ENCODE data around the gene HTRA1.

DNA sequence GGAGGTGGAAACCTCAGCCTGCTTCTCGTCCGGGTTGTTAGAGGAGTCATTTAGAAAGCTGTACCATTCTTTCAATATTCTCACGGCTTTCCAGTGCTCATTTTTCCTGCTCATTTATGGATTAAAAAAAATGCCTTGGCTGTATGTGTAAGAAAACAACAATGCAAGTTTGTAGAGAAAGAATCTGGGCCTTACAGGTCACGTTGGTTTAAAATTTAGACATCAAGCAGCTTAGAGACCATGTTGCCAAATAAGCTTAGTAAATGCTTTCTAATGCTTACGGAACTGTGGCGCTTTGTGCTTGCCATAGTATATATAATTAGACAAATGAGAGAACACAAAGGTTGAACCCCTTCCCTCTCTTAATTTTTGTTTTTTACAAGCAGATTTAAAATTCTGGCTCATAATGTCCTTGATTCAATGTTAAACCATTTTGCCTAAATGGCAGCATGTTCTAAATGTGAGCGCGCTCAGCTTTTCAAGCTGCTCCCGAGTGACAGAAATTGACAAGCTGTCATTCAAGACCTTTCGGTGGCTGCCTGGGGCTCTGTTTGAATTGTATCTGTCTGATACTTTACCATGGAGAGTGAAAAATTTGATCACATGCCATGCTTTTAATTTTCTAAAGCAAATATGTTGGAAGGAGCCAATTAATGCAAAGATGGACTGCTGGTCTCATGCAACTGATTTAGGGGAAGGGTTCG lies 5.8 kb upstream of the HTRA1 start:
- TF ChIP-seq, protein P1, sequence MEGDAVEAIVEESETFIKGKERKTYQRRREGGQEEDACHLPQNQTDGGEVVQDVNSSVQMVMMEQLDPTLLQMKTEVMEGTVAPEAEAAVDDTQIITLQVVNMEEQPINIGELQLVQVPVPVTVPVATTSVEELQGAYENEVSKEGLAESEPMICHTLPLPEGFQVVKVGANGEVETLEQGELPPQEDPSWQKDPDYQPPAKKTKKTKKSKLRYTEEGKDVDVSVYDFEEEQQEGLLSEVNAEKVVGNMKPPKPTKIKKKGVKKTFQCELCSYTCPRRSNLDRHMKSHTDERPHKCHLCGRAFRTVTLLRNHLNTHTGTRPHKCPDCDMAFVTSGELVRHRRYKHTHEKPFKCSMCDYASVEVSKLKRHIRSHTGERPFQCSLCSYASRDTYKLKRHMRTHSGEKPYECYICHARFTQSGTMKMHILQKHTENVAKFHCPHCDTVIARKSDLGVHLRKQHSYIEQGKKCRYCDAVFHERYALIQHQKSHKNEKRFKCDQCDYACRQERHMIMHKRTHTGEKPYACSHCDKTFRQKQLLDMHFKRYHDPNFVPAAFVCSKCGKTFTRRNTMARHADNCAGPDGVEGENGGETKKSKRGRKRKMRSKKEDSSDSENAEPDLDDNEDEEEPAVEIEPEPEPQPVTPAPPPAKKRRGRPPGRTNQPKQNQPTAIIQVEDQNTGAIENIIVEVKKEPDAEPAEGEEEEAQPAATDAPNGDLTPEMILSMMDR (conservative IDR thresholded peaks at IDR 0.05) = no peak
- TF ChIP-seq ZFX (IDR thresholded peaks at IDR 0.05) = no peak

Data from C4-2B (cell line).